Left ventricle myocardium inferior (tissue), 1 donor: Measurements from ENCODE around the gene CAPN5. TPM values are rescaled to one million over a fixed set of nuclear protein-coding genes. Genes with fewer than 3 reads are reported as not detected.
"Not testable (repeated sequence)": the region's sequence is repeated elsewhere in the genome, so short reads cannot be mapped to it uniquely, and the experiment has no call there.

Source experiments
- DNase-seq: peaks from one replicate; pipeline ENCODE4 v3.0.0-alpha.2; 2020
- H3K27ac ChIP-seq: fragments of 200-600 bp; replicated peaks from 2 replicates; pipeline ENCODE4 v1.8.0; 2021
- H3K27me3 ChIP-seq: fragments of 200-600 bp; 2 replicates; pipeline ENCODE4 v1.8.0; 2021; ENCODE audit warnings: low read depth
- H3K36me3 ChIP-seq: fragments of 200-600 bp; 2 replicates; pipeline ENCODE4 v1.8.0; 2021
- H3K4me1 ChIP-seq: fragments of 200-600 bp; 2 replicates; pipeline ENCODE4 v1.8.0; 2021
- H3K4me3 ChIP-seq: fragments of 200-600 bp; 2 replicates; pipeline ENCODE4 v1.8.0; 2021; ENCODE audit warnings: mild to moderate bottlenecking, moderate library complexity
- H3K9me3 ChIP-seq: fragments of 200-600 bp; replicated peaks from 2 replicates; pipeline ENCODE4 v1.8.0; 2021
- intact Hi-C: fragments of 100-400 bp; cut with micrococcal nuclease; formaldehyde crosslinking; loops from one replicate; pipeline ENCODE4 v1.11.0; 2022
- long read RNA-seq: library from polyadenylated mRNA; unstranded; transcript quantifications from one replicate; pipeline ENCODE4 v2.0.0, GENCODE V29; 2021
- total RNA-seq: library from RNA; stranded (reverse); fragmentation: NEBNext Ultra II Directional; extraction: Animal tissue kit (Norgen Biotek cat#: 25700); gene quantifications from one replicate; pipeline ENCODE4 v1.2.1, GENCODE V29; 2021
- TF ChIP-seq, protein P1 (sequence below): fragments of 200-600 bp; IDR thresholded peaks from 2 replicates; pipeline ENCODE4 v1.8.0; 2021; ENCODE audit warnings: antibody characterized with exemption, mild to moderate bottlenecking, borderline replicate concordance
- donor health status: DM: no; HTN: yes; CAD: no; lungs with severe emphysema.

Gene CAPN5
- total RNA-seq = 2.3 TPM
- long read RNA-seq, full-length matches to known transcripts = 4 of 4 reads
- long read RNA-seq, partial matches to known transcripts = 0 of 4 reads
- long read RNA-seq, other reads (novel, unspliced or antisense) = 0 of 4 reads

DNA sequence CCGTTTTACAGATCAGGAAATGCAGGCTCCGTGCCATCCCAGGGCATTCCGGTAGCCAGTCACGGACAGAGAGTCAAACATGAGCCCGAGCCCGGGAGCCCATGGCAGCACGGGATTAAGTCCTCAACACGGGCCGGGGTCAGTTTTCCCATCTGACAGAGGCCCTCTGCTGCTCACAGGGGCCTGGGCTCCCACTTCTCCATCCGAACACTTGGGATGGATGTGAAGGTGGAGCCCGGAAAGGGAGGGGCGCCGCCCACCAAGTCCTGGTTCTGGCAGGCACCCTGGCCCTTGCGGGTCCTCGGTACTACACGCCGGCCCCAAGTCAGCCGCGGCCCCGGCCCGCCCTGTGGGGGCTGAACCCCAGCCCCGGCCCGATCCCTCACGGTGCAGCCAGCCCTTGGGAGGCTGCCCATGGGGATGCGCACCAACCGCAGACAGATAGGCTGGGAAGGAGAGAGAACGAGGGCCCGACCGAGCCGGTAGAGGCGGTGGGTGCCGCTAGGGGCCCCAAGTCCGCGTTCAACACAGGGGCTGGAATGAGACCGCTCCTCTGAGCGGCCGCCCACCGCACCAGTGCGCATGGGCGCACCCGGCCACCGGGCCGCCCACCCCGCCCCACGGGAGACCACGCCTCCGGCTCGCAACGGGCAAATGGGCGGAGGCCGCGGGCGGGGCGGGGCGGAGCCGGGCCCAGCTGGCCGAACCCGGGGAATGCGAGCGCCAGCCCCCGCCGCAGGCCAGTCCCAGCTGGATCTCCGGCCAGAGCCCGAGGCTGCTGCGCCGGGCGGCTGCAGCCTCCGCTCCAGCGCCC, at the start of gene CAPN5:
TSS of gene CAPN5 (plus strand) at position 743 of the 814 bp plus-strand sequence. CDS start 17,916 bp downstream, outside the sequence.
- Histone ChIP-seq H3K4me3 (peak within 1 kb of the TSS; percentile 76), H3K9me3 (peaks cover 7% of the 10 kb centered on the region), H3K27ac (peak within 1 kb of the TSS; percentile 89), H3K4me1 (peaks cover 25% of the 10 kb centered on the region), H3K36me3 (no peaks in the 10 kb centered on the region), H3K27me3 (no peaks in the 10 kb centered on the region)
- peak; percentile 92 for DNase-seq
- TF ChIP-seq, protein P1, sequence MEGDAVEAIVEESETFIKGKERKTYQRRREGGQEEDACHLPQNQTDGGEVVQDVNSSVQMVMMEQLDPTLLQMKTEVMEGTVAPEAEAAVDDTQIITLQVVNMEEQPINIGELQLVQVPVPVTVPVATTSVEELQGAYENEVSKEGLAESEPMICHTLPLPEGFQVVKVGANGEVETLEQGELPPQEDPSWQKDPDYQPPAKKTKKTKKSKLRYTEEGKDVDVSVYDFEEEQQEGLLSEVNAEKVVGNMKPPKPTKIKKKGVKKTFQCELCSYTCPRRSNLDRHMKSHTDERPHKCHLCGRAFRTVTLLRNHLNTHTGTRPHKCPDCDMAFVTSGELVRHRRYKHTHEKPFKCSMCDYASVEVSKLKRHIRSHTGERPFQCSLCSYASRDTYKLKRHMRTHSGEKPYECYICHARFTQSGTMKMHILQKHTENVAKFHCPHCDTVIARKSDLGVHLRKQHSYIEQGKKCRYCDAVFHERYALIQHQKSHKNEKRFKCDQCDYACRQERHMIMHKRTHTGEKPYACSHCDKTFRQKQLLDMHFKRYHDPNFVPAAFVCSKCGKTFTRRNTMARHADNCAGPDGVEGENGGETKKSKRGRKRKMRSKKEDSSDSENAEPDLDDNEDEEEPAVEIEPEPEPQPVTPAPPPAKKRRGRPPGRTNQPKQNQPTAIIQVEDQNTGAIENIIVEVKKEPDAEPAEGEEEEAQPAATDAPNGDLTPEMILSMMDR = peak; percentile 43
- intact Hi-C loops = no loop called here

DNA sequence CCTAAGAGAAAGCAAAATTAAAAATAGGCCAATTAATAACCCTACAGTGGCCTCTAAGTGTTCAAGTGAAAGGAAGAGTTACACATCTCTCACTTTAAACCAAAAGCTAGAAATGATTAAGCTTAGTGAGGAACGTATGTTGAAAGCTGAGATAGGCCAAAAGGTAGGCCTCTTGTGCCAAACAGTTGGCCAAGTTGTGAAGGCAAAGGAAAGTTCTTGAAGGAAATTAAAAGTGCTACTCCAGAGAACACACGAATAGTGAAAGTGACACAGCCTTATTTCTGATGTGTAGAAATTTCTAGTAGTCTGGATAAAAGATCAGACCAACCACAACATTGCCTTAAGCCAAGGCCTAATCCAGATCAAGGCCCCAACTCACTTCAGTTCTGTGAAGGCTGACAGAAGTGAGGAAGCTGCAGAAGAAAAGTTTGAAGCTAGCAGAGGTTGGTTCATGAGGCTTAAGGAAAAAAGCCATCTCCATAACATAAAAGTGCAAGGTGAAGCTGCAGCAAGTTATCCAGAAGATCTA, 48.3 kb upstream of the CAPN5 start:
- H3K27ac ChIP-seq, H3K9me3 ChIP-seq, H3K4me3 ChIP-seq, H3K27me3 ChIP-seq, intact Hi-C loops, DNase-seq, H3K4me1 ChIP-seq: not testable (repeated sequence)
- H3K36me3 ChIP-seq = peaks cover 33% of the 10 kb centered on the region

DNA sequence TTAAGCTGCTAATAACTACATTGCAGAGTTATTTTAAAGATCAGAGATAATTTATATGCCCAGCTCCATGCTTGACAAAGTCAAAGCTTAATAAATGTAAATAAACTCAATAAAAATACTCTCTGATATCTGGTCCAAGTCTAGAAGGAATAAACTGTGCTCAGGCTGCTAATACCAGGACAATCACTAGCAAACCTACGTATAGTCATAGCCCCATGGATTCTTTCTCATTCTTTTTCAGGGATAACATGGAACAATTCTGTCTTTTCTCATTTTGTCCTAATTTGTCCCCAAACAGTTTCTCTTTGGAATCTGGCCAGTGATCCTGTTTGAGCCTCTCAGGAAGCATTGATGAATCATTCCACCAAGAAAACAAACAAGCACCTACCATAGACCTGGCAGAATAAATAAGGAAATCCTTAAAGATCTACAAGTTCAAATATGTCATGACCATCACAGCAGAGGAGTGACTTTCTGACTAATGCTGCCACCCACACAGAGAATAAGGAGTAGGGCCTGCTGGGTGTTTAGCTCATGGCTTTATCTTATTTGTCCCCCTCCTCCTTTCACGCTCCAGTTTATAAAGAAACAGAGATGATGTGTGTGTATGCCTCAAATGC, 46.7 kb upstream of the CAPN5 start:
- intact Hi-C loops = no loop called here
- Histone ChIP-seq H3K4me1 (no peaks in the 10 kb centered on the region), H3K36me3 (peaks cover 33% of the 10 kb centered on the region), H3K4me3 (no peak overlapping the region), H3K27me3 (no peaks in the 10 kb centered on the region), H3K9me3 (no peaks in the 10 kb centered on the region), H3K27ac (no peak overlapping the region)
- no peak for DNase-seq
- TF ChIP-seq, protein P1 = no peak

DNA sequence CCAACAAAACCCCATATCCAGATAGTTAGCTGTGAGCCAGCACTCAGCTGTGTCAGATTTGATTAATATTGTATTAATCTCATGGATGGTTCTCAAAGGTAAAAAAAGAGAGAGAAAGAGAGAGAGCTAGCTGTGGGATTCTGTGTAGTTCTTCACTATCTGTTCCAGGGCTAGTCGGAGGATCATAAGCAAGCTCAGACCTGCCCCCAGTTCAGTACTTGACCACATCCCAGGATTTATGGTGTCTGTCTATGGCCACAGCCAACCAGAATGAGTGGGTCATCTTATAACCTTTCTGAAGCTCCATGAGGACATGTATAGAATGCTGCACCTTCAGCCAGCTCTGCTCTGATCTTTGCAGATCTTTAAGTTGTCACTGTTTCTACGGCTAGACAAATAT, 46.0 kb upstream of the CAPN5 start:
- Histone ChIP-seq H3K9me3 (no peaks in the 10 kb centered on the region), H3K4me1 (no peaks in the 10 kb centered on the region), H3K27me3 (no peaks in the 10 kb centered on the region), H3K27ac (no peak overlapping the region), H3K36me3 (peaks cover 33% of the 10 kb centered on the region), H3K4me3 (no peak overlapping the region)
- intact Hi-C loops = no loop called here
- TF ChIP-seq, protein P1 = no peak
- DNase-seq = no peak

DNA sequence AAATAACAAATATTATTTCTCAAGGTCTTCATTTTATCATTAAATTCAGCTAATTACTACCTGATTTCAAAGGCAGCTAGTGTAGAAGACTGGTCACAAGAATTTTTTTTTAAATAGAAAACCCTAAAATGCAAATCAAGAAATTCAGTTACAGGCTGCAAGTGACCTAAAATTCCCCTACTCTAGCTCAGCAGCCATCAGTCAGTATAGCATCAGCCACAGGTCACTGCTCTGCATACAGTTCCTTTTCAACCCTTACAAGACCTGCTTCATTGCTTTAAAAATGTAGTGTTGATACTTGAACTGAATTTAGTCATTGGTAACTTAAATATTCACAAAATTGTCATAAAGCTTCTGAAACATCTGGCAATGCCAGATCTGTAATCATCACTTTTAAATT, 42.0 kb upstream of the CAPN5 start:
- intact Hi-C loops = no loop called here
- TF ChIP-seq, protein P1 = no peak
- H3K27me3 ChIP-seq = no peaks in the 10 kb centered on the region
- peaks cover 4% of the 10 kb centered on the region for H3K4me1 ChIP-seq
- H3K4me3 ChIP-seq = no peak overlapping the region
- H3K9me3 ChIP-seq = no peaks in the 10 kb centered on the region
- H3K27ac ChIP-seq = no peak overlapping the region
- peaks cover 14% of the 10 kb centered on the region for H3K36me3 ChIP-seq
- no peak for DNase-seq

DNA sequence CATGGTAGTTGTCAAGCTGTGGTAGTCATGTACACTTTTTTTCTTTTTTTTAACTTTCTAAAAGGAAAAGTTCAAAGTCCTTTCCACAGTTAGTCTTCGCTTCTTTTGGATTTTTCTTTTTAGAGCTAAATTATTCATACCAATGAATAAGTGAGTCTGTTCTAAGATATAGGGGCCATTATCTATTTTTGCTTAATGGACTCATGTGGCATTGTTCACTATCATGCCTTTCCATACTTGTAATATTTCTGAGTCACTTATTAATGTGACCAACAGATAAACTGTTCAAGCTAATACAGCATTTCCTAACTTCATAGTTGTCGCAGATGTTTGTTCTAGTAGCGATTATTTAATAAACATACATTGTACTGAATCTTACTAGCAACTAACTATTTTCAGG, 40.5 kb upstream of the CAPN5 start:
- intact Hi-C loops = no loop called here
- no peak overlapping the region for H3K4me3 ChIP-seq
- H3K9me3 ChIP-seq = no peaks in the 10 kb centered on the region
- H3K27ac ChIP-seq = no peak overlapping the region
- peaks cover 1% of the 10 kb centered on the region for H3K36me3 ChIP-seq
- peaks cover 4% of the 10 kb centered on the region for H3K4me1 ChIP-seq
- no peak for DNase-seq
- peaks cover 15% of the 10 kb centered on the region for H3K27me3 ChIP-seq
- TF ChIP-seq, protein P1 = no peak
